Upper lobe of left lung (tissue), 6 donors: ENCODE results near the gene IRAK4. TPM values are rescaled to one million over a fixed set of nuclear protein-coding genes. Genes with fewer than 3 reads are reported as not detected.

Experiments
- ATAC-seq, 2 donors: fragments of 200-7000 bp; cut with Tn5 transposase; one replicate each; pipeline ENCODE4 v1.9.1; 2022; ENCODE audit warnings: mild to moderate bottlenecking in 2 of 2, moderate library complexity in 2 of 2; ENCODE audit not compliant: low FRiP score in 2 of 2
- DNase-seq, 2 donors: peaks; one replicate each; pipeline ENCODE4 v3.0.0-alpha.2; 2019 to 2020
- H3K27ac ChIP-seq, 4 donors: fragments of 200-600 bp; sonication (generic); one replicate each; pipeline ENCODE4 v1.5.1; 2016 to 2019
- H3K27me3 ChIP-seq, 4 donors: fragments of 200-600 bp; sonication (generic); one replicate each; pipeline ENCODE4 v1.5.1; 2017 to 2019
- H3K36me3 ChIP-seq, 4 donors: fragments of 200-600 bp; sonication (generic); one replicate each; pipeline ENCODE4 v1.5.1; 2016 to 2019
- H3K4me1 ChIP-seq, 4 donors: fragments of 200-600 bp; sonication (generic); one replicate each; pipeline ENCODE4 v1.5.1; 2018 to 2019
- H3K4me3 ChIP-seq, 4 donors: fragments of 200-600 bp; sonication (generic); one replicate each; pipeline ENCODE4 v1.5.1; 2017 to 2019; ENCODE audit warnings: mild to moderate bottlenecking in 2 of 4, moderate library complexity in 1 of 4
- H3K9me3 ChIP-seq, 4 donors: fragments of 200-600 bp; sonication (generic); one replicate each; pipeline ENCODE4 v1.5.1; 2018 to 2019
- EP300 ChIP-seq, 4 donors: sonication (generic); formaldehyde crosslinking; IDR thresholded peaks; one replicate each; pipeline ENCODE4 v1.5.1; 2017; ENCODE audit warnings: antibody characterized with exemption in 4 of 4, control low read depth in 2 of 4
- POLR2A ChIP-seq, 4 donors: fragments of 450-650 bp; IDR thresholded peaks; one replicate each; pipeline ENCODE4 v1.5.1; 2016 to 2017; ENCODE audit warnings: antibody characterized with exemption in 4 of 4, mild to moderate bottlenecking in 2 of 4
- POLR2AphosphoS5 ChIP-seq, 2 donors: sonication (generic); formaldehyde crosslinking; IDR thresholded peaks; one replicate each; pipeline ENCODE4 v1.5.1; 2017; ENCODE audit warnings: antibody characterized with exemption in 2 of 2
- WGBS, 2 donors: methylation state at CpG; one replicate each; pipeline ENCODE4 v1.1.5; 2017 to 2018; 5-methylcytosine and 5-hydroxymethylcytosine counted together
- total RNA-seq, 6 donors: library from RNA; depleted of rRNA in 4 of 6; stranded (reverse); fragments of >200 nt in 4 of 6; gene quantifications; one replicate each; pipeline versions ENCODE4 v1.1.0 to v1.2.1, GENCODE V29; 2016 to 2021
- TF ChIP-seq, protein P1 (sequence below), 6 experiments: fragments of 450-650 bp in 4 of 6; fragments of 200-600 bp in 2 of 6; sonication (generic) in 2 of 6; IDR thresholded peaks; one replicate each; pipeline ENCODE4 v1.5.1; 2016 to 2019; ENCODE audit warnings: antibody characterized with exemption in 6 of 6
- donor health status: DM: no; HTN: no; CAD: no; lungs with moderate emphysema.
- donor health status: DM: no; HTN: yes; CAD: no; lungs with severe emphysema.

Gene IRAK4
- total RNA-seq, 6 donors from 2014 or later: 14.4 to 41.6 (median 21.1) TPM

DNA sequence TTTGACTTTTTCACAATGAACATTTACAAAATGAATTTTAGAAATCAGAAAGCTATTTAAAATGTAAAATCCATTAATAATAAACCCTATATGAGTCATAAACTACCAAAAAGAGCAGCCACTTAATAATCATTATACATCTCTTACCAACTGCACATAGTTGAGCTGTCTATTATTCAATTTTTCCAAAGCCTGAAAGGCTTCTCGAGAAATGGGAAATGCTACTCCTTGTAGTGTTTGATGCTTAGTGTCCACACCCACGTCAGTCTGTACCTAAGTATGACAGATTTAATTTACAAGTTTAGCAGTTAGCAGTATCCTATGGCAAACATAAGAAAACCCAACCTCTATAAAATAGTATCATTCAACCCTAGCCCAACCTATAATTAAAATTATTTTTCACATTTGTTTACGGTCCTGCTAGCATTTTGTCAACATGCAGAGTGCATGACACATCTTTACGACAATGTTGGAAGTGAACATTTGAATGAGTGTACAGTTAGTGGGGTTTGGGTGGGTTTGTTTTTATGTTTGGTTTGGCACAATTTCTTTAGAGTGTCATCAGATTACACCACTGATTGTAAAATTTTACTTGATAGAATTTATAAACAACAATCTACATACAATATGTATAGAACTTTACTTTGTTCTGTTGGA, 38.9 kb downstream of the IRAK4 start:
- WGBS, 2 donors: 87 to 92% methylated on average over 4 of the region's 4 CpGs
- peaks cover 0 to under 1% (median 0%) of the 10 kb centered on the region in 4 donors for H3K4me1 ChIP-seq
- no peak for ATAC-seq
- DNase-seq: no peak
- no peak overlapping the region for H3K4me3 ChIP-seq
- peaks cover 8 to 85% (median 38%) of the 10 kb centered on the region in 4 donors for H3K36me3 ChIP-seq
- no peaks in the 10 kb centered on the region for H3K9me3 ChIP-seq
- no peaks in the 10 kb centered on the region for H3K27me3 ChIP-seq
- TF ChIP-seq POLR2AphosphoS5 (IDR thresholded peaks at IDR 0.05): no peak
- TF ChIP-seq, protein P1, sequence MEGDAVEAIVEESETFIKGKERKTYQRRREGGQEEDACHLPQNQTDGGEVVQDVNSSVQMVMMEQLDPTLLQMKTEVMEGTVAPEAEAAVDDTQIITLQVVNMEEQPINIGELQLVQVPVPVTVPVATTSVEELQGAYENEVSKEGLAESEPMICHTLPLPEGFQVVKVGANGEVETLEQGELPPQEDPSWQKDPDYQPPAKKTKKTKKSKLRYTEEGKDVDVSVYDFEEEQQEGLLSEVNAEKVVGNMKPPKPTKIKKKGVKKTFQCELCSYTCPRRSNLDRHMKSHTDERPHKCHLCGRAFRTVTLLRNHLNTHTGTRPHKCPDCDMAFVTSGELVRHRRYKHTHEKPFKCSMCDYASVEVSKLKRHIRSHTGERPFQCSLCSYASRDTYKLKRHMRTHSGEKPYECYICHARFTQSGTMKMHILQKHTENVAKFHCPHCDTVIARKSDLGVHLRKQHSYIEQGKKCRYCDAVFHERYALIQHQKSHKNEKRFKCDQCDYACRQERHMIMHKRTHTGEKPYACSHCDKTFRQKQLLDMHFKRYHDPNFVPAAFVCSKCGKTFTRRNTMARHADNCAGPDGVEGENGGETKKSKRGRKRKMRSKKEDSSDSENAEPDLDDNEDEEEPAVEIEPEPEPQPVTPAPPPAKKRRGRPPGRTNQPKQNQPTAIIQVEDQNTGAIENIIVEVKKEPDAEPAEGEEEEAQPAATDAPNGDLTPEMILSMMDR (IDR thresholded peaks at IDR 0.05): no peak
- TF ChIP-seq POLR2A (IDR thresholded peaks at IDR 0.05): no peak
- no peak for TF ChIP-seq EP300 (IDR thresholded peaks at IDR 0.05)
- no peak overlapping the region for H3K27ac ChIP-seq

DNA sequence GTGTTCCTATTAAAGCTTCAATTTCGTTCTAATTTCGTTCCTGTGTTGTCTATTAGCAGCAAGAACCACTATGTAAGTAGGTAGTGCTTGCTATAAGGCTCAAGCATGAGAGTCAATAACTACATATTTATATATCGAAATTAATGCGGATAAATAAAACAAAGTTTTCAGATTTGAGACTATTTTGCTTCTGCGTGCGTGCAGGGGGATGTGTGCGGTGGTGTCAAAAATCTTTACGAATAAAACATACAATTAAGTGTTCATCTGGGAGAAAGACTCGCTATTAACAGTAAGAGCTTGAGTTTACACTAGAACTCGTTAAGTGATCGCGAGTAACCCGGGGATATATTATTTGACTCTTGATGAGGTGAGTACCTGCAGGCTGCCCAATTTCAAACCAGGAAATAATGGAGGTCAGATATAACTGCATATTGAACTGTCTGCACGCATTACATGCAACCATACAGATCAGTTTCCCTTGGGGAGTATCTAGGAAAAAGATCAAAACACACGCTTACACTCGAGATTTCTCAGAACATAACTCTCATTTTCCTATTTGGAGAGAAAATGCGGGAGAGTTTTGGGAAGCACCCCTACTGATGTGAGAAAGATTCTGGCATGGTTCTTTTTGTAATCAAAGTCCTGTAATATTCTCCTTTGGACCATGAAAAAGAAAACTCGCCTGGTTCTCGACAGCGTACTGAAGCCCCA, 46.6 kb downstream of the IRAK4 start:
- TF ChIP-seq EP300 (IDR thresholded peaks at IDR 0.05): no peak
- TF ChIP-seq, protein P1 (IDR thresholded peaks at IDR 0.05): no peak
- TF ChIP-seq POLR2AphosphoS5 (IDR thresholded peaks at IDR 0.05): no peak
- TF ChIP-seq POLR2A (IDR thresholded peaks at IDR 0.05): no peak
- DNase-seq: no peak
- 8 to 10% methylated on average over 20 of the region's 20 CpGs for WGBS, 2 donors

GRCh38 chr12:43805860-43806736, 47.3 kb downstream of the IRAK4 start, which contains the start of gene TWF1:
Gene TWF1, minus strand, starts transcription at chr12:43806317. Its CDS starts 72 bp downstream, at chr12:43806245.
- DNase-seq (peak; percentile 91 to 99), ATAC-seq (peak; percentile 96 to 100)
- no peaks in the 10 kb centered on the region for H3K9me3 ChIP-seq
- H3K4me3 ChIP-seq: peak within 1 kb of the TSS; percentile 43 to 98 (median 92)
- peaks cover 4 to 25% (median 7%) of the 10 kb centered on the region in 4 donors for H3K36me3 ChIP-seq
- TF ChIP-seq POLR2A (IDR thresholded peaks at IDR 0.05) (peak in 3 of 4 donors; percentile 52 to 93 (median 92)), POLR2AphosphoS5 (IDR thresholded peaks at IDR 0.05) (peak; percentile 60 to 72), EP300 (IDR thresholded peaks at IDR 0.05) (no peak)
- TF ChIP-seq, protein P1 (IDR thresholded peaks at IDR 0.05): peak in 5 of 6 experiments; percentile 20 to 59 (median 32)
- peaks cover 10 to 32% (median 17%) of the 10 kb centered on the region in 4 donors for H3K4me1 ChIP-seq
- H3K27ac ChIP-seq: peak within 1 kb of the TSS; percentile 96 to 99 (median 97)
- WGBS, 2 donors: 0% methylated on average over 19 to 33 of the region's 89 CpGs
- H3K27me3 ChIP-seq: no peaks in the 10 kb centered on the region

More for the DNA sequence above, 46.6 kb downstream of the IRAK4 start:
- Histone ChIP-seq H3K4me1 (peaks cover 10 to 32% (median 17%) of the 10 kb centered on the region in 4 donors), H3K36me3 (peaks cover 6 to 32% (median 10%) of the 10 kb centered on the region in 4 donors), H3K27me3 (no peaks in the 10 kb centered on the region), H3K4me3 (peak overlapping the region; percentile 43 to 98 (median 92)), H3K9me3 (no peaks in the 10 kb centered on the region), H3K27ac (peak overlapping the region; percentile 96 to 99 (median 97))
- no peak for ATAC-seq

DNA sequence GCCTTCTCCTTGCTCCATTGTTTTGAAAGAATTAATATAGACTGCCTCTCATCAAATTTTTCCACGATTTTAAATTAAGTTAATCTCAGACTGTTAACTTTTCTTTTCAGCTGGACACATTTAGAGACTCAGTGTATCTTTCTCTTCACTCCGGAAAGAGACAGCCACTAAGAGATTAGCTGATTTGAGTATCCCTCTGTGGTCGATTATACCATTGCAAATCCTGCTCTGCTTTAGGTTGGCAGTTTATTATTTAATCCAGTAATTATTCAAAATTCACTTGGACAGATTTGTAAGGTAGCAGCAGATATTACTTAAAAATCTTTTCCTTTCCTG, 48.0 kb downstream of the IRAK4 start:
- DNase-seq (no peak), ATAC-seq (no peak)
- TF ChIP-seq POLR2AphosphoS5 (IDR thresholded peaks at IDR 0.05): no peak
- TF ChIP-seq EP300 (IDR thresholded peaks at IDR 0.05): no peak
- TF ChIP-seq, protein P1 (IDR thresholded peaks at IDR 0.05): no peak
- no peak for TF ChIP-seq POLR2A (IDR thresholded peaks at IDR 0.05)
- no peaks in the 10 kb centered on the region for H3K27me3 ChIP-seq
- peaks cover 10 to 32% (median 17%) of the 10 kb centered on the region in 4 donors for H3K4me1 ChIP-seq
- no peaks in the 10 kb centered on the region for H3K9me3 ChIP-seq
- WGBS, 2 donors: 9 to 10% methylated on average over 3 of the region's 3 CpGs
- H3K27ac ChIP-seq: peak overlapping the region; percentile 96 to 99 (median 97)
- H3K36me3 ChIP-seq: peaks cover 3 to 18% (median 4%) of the 10 kb centered on the region in 4 donors
- H3K4me3 ChIP-seq: peak overlapping the region; percentile 43 to 98 (median 92)
